NAMALWA (cell line): ENCODE results near the gene DSTN.
A peak's percentile ranks its signal among the peaks of the same experiment; 100 is the strongest.

Source experiments
- DNase-seq: peaks from one replicate; pipeline ENCODE4 v3.0.0-alpha.2; 2015; ENCODE audit warnings: low spot score

The DSTN gene

GRCh38 chr20:17549131-17549530 lies 20.7 kb upstream of the DSTN start:
- DNase-seq = no peak

- no peak for DNase-seq
These were observed 14.8 kb upstream of the DSTN start for GRCh38 chr20:17555106-17555505.

DNA sequence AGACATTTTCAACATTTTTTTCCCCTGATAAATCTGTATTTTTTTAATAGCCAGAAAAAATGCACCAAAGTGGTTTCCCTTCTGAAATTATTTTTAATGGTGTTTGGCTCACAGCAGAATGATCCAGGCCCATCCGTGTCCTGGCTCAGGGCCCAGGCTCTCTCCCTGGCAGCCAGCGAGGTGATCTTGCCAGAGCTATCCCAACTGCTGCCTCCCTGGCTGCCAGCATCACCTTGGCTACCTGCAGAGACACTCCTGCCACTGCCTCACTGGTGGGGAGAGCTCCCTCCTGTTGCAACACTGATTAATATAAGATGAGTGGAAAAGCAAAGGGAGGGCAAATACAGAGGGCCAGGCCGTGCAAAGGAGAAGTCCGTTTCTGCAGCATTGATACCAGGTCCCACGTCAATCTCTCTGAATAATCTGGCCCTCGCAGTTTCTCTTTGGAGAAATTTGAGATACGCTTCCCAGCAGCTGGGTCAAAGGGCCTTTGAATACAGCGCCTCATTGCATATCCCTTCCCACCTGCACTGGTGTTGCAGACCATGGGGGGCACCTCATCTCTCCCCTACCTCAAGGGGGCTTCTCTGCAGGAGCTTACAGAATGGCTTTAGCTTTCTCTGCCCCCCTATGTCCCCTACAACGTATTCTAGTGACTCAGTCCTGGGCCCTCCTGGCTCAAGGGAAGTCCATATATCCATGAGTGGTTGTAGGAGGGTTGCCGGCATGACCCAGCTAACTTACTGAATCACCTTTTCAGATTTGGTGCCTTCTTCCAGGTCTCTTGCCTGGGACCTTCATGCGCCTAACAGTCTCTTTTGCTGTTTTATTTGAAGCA lies 12.8 kb upstream of the DSTN start:
- no peak for DNase-seq

- no peak for DNase-seq
These were observed 12.2 kb upstream of the DSTN start for GRCh38 chr20:17557675-17558006.

- no peak for DNase-seq
These were observed 11.5 kb upstream of the DSTN start for GRCh38 chr20:17558154-17558940.

- DNase-seq = no peak
These were observed 11.0 kb upstream of the DSTN start for GRCh38 chr20:17558941-17559304.

GRCh38 chr20:17559338-17559737 lies 10.5 kb upstream of the DSTN start:
- DNase-seq = no peak

GRCh38 chr20:17560344-17561074 lies 9.4 kb upstream of the DSTN start:
- DNase-seq = no peak

GRCh38 chr20:17562804-17563305 lies 7.0 kb upstream of the DSTN start:
- no peak for DNase-seq

DNA sequence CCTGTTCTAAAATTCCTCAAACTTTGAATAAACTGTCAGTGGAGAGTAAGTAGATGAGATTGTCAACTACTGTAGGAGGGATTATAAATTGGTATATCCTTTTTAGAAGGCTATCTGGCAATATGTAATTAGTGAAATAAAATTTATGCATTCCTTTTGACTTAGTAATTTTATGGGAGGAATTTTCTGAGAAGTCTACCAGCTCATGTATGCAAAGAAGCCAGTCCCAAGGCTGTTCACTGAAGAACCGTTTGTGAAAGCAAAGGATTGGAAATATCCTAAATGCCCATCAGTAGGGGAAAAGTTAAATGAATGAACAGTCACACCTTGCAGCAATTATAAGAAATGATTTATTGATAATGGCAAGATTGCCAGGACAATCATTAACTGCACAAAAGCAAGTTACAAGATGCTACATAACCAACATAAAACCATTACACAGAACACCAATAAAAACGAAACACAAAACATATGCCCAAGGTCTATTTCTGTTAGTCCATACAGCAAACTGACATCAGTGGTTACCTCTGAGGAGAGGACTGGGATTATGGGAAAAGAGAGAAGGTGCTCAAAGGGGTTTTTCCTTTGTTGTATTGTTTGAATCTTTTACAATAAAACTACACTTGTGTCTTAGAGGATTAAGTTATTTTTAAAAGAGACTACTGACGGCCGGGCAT lies 4.6 kb upstream of the DSTN start:
- no peak for DNase-seq

DNA sequence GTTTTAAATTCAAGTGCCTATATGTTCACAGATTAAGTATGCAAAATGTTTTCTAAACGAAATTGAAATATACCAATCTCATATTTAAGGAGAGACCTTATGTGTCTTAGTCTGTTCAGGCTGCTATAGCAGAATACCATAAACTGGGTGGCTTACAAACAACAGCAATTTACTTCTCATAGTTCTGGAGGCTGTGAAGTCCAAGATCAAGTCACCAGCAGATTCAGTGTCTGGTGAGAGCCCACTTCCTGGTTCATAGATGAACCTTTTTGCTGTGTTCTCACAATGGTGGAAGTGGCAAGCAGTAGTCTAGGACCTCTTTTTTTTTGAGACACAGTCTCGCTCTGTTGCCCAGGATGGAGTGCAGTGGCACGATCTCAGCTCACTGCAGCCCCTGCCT lies 3.5 kb upstream of the DSTN start:
- DNase-seq = no peak

- DNase-seq = peak; percentile 16
These were observed 1.7 kb upstream of the DSTN start for GRCh38 chr20:17568045-17568788.

GRCh38 chr20:17568972-17569521 lies 828 bp upstream of the DSTN start:
- no peak for DNase-seq

GRCh38 chr20:17570347-17571152 lies 675 bp downstream of the DSTN start:
- DNase-seq = peak; percentile 63

- DNase-seq = peak; percentile 72
These were observed 1.3 kb downstream of the DSTN start for GRCh38 chr20:17571153-17571527.

DNA sequence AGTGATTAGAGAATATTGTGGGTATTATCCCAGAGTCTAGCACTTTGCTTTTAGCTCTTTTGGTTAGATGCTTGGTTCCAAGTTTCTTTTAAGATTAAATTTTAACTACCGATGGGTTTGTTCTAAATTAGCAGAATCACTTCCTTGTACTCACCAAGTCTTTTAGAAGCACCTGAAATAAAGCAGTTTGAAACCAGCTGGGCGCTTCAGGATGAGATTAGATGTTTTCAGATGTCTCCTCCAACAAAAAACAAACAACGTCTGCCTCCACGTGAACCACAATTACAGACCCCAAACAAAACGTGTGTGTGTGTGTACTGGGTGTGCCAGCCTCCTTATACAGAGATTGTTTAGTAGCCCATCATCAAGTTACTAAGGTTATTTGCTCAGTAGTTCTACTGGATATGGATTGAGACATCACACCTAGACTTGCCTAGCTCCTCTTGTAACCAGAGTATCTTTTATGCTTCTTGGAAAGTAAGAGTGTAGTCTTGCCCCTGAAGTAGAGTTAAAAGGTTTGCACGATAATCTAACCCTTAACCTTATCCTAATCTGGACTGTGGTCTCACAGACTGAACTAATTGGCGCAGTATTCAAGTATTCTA lies 2.3 kb downstream of the DSTN start:
- peak; percentile 38 for DNase-seq

GRCh38 chr20:17573463-17573862 lies 3.6 kb downstream of the DSTN start:
- DNase-seq = no peak

- no peak for DNase-seq
These were observed 6.3 kb downstream of the DSTN start for GRCh38 chr20:17576215-17576614.

DNA sequence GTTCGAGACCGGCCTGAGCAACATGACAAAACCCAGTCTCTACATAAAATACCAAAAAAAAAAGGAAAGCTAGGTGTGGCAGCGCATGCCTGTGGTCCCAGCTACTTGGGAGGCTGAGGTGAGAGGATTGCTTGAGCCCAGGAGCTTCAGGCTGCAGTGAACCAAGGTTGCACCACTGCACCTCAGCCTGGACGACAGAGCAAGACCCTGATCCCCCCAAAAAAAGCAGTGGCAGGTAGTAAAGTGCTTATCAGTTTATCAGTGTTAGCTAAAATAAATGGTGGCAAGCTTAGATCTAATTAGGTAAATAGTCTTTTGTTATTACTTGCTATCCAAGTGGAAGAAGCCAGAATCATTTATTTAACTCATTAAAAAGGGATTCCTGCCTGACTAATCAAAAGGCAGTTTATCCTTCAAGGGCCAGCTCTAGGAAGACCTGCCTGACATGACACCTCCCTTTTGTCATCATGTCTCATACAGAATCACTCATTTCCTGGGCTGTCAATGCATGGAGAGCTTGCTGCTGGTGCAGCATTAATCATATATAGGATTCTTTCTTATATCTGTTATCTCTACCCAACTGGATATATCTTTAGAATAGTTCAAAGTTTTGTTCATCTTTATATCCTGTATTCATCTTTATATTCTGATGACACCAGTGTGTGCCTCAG lies 9.6 kb downstream of the DSTN start:
- DNase-seq = no peak
